HL-60 (cell line): Measurements from ENCODE around the gene CBARP.

ENCODE experiments used
- DNase-seq, 2 experiments: peaks; one replicate each; pipeline ENCODE4 v3.0.0-alpha.2; 2010 to 2020; ENCODE audit warnings: low read depth in 1 of 2, low spot score in 1 of 2
- H3K27ac ChIP-seq: fragments of 250-450 bp; sonication (Bioruptor Pico); replicated peaks from 2 replicates; pipeline ENCODE4 v1.5.1; 2020; ENCODE audit warnings: mild to moderate bottlenecking, moderate library complexity
- H3K27me3 ChIP-seq: fragments of 250-450 bp; sonication (Bioruptor Pico); 2 replicates; pipeline ENCODE4 v1.5.1; 2021; ENCODE audit warnings: mild to moderate bottlenecking, moderate library complexity; ENCODE audit not compliant: insufficient read depth, poor library complexity, severe bottlenecking
- H3K4me3 ChIP-seq: replicated peaks from 2 replicates; pipeline ENCODE4 v1.5.1; 2011; ENCODE audit warnings: mild to moderate bottlenecking, control low read depth, low read length; ENCODE audit not compliant: insufficient read depth
- CTCF ChIP-seq: IDR thresholded peaks from one replicate; pipeline ENCODE4 v1.5.1; 2011; ENCODE audit warnings: low read length, control low read depth, inconsistent platforms; ENCODE audit not compliant: insufficient read depth
- GABPA ChIP-seq: IDR thresholded peaks from 2 replicates; pipeline ENCODE4 v1.6.1; 2012; ENCODE audit warnings: low read depth
- POLR2AphosphoS5 ChIP-seq: IDR thresholded peaks from 2 replicates; pipeline ENCODE4 v1.6.1; 2012; ENCODE audit warnings: low read depth
- REST ChIP-seq: IDR thresholded peaks from 2 replicates; pipeline ENCODE4 v1.6.1; 2012; ENCODE audit warnings: low read depth; ENCODE audit not compliant: insufficient replicate concordance
- SPI1 ChIP-seq: IDR thresholded peaks from 2 replicates; pipeline ENCODE4 v1.6.1; 2012; ENCODE audit warnings: low read depth, mild to moderate bottlenecking, borderline replicate concordance

Gene CBARP

GRCh38 chr19:1218751-1219567, 18.8 kb downstream of the CBARP start:
- TF ChIP-seq SPI1, result no peak
- TF ChIP-seq POLR2AphosphoS5, result no peak
- no peak for TF ChIP-seq REST
- TF ChIP-seq GABPA, result no peak
- no peak for TF ChIP-seq CTCF

GRCh38 chr19:1217366-1217765, 20.4 kb downstream of the CBARP start:
- Histone ChIP-seq H3K27me3 (no peaks in the 10 kb centered on the region), H3K4me3 (no peak overlapping the region), H3K27ac (no peak overlapping the region)
- no peak for TF ChIP-seq REST
- no peak for TF ChIP-seq SPI1
- TF ChIP-seq GABPA, result no peak
- TF ChIP-seq POLR2AphosphoS5, result no peak
- no peak for TF ChIP-seq CTCF
- DNase-seq, result no peak

More at GRCh38 chr19:1218751-1219567, 18.8 kb downstream of the CBARP start:
- no peak overlapping the region for H3K4me3 ChIP-seq
- no peak overlapping the region for H3K27ac ChIP-seq
- H3K27me3 ChIP-seq, result no peaks in the 10 kb centered on the region
- DNase-seq, result no peak

GRCh38 chr19:1216756-1217155, 21.0 kb downstream of the CBARP start:
- TF ChIP-seq CTCF, result no peak
- Histone ChIP-seq H3K27me3 (no peaks in the 10 kb centered on the region), H3K4me3 (no peak overlapping the region), H3K27ac (no peak overlapping the region)
- no peak for DNase-seq
